ENCODE data around the gene FMNL1.

DNA sequence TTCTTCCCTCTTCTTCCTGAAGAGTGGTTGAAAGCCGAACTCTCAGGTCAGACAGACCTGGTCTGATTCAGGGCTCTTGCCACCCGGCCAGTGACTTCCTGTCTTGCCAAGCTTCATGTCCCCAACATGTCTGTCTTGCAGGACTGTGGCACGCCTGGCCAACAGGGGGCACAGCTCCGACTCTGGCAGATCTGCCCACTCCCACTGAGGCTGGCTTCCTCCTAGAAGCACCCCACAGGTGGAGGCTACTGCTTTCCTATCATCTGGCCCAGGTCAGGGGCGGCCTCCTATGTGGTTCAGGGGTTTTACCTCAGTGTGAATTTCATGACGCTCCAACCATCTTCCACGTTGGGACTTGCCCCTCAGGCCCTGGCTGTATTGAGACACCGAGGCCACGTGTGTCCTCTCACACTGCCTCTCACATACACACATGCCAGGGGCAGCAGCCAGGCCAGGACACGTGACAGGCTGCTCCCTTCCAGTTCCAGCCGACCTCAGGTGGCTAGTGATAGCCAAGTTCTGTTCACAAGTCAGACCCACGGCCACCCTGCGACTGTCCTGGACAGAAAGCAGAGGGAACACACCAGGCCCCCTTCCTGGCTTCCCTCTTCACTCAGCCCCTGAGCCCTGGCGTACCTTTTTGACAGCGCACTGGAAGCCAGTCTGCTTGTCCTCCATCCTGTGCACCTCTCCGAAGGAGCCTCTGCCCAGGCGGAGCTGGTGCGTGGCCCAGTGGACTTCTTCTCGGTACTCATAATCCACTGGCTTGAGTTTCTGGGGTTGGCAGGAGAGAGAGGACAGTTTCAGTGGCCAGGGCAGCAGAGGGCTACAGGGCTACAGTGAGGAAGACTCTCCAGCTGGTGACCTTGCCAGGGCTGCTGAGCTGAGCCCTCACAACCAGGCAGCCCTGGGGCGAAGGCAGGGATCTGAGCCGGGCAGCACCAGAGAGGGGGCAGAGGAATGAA, 62.8 kb downstream of the FMNL1 start:
- TF ChIP-seq, protein P1, sequence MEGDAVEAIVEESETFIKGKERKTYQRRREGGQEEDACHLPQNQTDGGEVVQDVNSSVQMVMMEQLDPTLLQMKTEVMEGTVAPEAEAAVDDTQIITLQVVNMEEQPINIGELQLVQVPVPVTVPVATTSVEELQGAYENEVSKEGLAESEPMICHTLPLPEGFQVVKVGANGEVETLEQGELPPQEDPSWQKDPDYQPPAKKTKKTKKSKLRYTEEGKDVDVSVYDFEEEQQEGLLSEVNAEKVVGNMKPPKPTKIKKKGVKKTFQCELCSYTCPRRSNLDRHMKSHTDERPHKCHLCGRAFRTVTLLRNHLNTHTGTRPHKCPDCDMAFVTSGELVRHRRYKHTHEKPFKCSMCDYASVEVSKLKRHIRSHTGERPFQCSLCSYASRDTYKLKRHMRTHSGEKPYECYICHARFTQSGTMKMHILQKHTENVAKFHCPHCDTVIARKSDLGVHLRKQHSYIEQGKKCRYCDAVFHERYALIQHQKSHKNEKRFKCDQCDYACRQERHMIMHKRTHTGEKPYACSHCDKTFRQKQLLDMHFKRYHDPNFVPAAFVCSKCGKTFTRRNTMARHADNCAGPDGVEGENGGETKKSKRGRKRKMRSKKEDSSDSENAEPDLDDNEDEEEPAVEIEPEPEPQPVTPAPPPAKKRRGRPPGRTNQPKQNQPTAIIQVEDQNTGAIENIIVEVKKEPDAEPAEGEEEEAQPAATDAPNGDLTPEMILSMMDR (IDR thresholded peaks at IDR 0.05; ENCODE audit: insufficient read depth, low read length): peak; percentile 3
- no peak for TF ChIP-seq POLR2AphosphoS5 (IDR thresholded peaks at IDR 0.05; ENCODE audit: low read depth)

All from HL-60 (cell line).